Measurements from ENCODE around the gene SULF2.
"Not testable (repeated sequence)": the region's sequence is repeated elsewhere in the genome, so short reads cannot be mapped to it uniquely, and the experiment has no call there.

The SULF2 gene

DNA sequence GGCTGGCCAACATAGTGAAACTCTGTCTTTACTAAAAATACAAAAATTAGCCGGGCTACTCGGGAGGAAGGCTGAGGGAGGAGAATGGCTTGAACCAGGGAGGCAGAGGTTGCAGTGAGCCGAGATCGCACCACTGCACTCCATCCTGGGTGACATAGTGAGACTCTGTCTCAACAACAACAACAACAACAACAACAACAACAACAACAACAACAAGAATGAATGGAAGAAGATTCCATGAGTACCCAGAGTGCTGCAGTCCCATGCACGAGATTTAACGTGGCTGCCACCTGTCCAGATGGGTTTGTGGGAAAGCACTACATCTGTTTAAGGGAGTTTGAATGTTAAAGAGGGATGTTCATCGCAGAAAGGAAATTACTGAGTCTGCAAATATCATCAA lies 19.7 kb upstream of the SULF2 start:
- DNase-seq (ENCODE audit: low spot score), result not testable (repeated sequence)

DNA sequence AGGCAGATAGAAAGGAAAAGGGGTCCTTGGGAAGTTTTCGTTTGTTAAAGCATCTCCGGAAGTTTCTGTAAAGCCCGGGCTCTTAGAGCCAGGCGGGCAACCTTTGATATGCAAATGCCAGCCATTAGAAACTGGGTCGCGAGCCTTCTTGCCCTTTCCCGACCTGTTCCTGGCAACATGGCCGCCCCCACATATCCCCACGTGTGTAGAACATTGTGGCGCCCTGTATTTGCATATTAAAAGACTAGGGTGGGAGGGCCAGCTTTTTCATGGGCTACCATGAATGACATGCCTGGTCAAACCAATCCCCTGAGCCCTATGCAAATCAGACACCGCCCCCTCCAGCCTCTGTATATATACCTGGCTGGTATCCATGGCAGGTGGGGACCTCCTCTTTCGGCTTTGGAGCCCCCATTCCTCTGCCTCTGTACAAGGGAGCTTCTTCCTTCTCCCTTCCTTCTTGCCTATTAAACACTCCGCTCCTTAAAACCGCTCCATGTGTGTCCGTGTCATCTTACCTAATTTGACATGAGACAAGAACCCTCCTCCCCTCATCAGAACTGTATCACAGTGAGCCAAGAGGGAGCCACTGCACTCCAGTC lies 19.0 kb upstream of the SULF2 start:
- DNase-seq (ENCODE audit: low spot score), result peak; percentile 44

DNA sequence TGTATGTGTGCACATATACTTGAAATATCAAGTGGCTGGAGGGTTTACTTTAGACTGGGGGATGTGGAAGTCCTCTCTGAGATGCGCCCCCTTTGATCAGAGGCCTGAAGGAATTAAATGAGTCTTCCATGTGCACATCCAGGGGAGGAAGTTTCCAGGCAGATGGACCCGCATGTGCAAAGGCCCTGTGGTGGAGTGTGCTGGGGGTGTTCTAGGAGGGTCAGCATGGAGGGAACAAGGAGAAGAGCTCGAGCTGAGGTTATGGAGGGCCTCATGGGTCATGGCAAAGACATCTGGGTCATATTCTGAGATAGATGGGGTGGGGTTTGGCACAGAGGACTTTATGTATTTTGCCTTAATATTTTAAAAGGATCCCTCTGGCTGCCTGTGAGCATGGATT lies 17.7 kb upstream of the SULF2 start:
- no peak for DNase-seq (ENCODE audit: low spot score)

DNA sequence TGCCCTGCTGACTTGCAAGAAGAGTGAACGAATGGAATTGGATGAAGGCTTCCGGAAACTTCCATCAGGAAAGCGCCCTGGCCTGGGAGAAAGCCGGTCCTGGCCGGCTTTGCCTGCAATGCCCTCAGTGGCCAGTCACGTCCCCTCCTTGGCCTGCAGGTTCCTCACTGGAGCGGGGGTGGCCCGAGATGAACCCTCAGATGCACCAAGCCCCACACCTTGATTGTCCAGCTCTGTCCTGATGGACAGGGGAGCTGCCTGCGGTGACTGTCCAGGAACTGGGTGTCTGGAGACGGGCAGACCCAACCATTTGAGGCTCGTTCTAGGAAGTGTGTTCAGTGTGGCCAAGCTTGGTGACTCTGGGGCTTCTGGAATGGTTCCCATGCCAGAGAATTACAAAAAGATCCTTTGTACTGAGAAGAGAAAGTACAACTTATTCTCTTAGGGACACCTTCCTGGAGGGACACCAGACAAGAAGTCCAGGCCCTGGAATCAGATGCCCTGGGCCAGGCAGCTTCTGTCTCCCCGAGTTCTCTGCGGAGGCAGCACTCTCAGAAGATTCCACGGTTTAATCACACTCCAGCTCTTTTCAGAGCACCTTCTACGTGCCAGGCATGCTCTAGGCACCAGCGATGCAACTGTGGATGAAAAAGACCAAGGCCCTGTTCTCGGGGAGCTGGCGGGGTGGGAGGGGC lies 17.1 kb upstream of the SULF2 start:
- no peak for DNase-seq (ENCODE audit: low spot score)

- no peak for DNase-seq (ENCODE audit: low spot score)
Observed at GRCh38 chr20:47801759-47802158, 16.5 kb upstream of the SULF2 start.

GRCh38 chr20:47801079-47801478 lies 15.8 kb upstream of the SULF2 start:
- DNase-seq (ENCODE audit: low spot score), result no peak

DNA sequence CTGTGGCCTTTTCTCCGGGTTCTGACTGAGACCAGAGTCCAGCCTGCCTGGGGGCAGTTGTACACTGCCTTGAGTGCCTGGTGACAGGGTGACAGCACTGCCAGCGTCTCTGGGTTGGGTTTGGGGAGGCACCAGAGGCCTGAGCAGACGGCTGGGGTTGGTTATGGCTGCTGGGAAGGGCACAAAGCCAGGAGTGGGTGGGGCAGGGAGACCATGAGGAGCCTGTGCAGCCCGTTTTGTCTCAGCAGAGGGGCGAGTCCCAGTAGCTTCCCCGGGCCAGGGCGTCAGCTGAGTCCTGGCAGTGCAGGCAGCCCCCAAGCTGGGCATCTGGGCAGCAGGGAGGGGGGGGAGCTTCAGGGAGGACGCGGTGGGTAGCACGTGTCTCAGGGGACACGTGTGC lies 15.3 kb upstream of the SULF2 start:
- DNase-seq (ENCODE audit: low spot score), result no peak

DNA sequence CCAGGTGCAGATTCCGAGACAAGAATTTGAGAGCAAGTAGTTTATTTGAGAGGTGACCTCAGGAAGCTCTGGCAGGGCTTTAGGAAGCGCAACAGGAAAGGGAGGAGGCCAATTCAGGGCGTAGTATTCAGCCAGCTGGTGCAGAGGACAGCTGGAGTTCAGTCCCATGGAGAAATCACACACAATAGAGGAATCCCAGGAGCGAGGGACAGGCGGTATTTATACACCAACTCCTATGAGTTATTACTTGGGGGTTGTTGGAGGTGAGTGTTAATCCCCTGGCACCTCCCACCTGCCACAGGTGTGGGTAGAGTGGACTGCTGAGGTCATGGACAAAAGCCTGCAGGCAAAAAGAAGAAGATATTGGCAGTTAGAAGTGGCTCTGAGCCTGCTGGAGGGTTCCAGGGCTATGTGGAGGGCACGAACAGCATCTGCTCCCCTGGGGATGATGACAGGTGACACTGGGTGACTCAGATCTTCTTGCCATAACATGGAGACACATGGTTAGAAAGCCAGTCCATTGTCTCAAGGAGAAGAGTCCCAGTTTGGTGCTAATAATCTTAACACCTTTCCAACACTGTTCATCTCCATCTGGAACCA lies 13.9 kb upstream of the SULF2 start:
- DNase-seq (ENCODE audit: low spot score), result no peak

DNA sequence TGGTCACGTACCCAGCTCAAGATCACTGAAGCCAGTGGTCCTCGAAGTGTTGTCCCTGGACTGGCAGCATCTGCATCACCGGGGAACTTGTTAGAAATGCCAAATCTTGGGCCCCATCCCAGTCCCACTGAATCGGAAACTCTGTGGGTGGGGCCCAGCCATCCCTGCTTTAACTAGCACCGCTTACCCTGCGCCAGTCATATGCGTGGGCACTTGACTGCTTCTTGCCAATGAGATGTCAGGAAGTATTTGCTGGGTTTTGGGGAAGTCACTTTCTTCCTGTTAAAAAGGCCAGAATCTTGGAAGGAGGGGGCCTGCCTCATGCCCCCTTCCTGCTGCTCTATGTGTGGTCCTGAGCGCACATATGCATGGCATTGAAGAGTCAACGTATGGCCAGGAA lies 11.7 kb upstream of the SULF2 start:
- DNase-seq (ENCODE audit: low spot score), result no peak

DNA sequence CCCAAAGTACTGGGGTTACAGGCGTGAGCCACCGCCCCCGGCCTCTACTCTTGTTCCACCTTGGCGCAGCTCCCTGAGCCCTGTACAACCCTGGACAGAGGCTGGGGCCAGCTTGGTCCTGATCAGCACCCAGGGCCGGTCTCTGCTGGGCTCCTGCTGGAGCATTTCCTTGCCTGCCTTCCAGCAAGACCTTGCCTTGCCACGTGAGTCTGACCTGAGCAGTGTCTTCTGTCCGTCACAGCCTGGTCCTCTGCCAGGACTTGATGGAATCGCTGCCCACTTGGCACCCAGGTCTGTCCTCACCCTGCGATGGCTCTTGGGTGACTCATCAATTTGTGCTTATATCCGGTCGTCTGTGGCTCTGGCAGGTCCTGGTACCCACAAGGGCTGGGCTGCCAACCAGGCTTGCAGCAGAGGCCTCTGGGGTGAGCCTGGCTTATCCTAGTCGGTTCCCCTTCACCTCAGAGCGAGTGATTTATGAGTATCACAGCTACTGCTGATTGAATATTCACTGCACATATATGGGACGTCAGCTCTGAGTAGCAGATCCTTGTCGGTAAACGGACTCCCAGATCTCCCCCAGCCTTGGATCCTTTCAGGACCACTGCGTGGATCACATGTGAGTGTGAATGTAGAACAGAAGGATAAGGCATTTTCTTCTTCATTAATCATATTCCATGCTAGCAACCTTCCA lies 10.1 kb upstream of the SULF2 start:
- DNase-seq (ENCODE audit: low spot score), result no peak

DNA sequence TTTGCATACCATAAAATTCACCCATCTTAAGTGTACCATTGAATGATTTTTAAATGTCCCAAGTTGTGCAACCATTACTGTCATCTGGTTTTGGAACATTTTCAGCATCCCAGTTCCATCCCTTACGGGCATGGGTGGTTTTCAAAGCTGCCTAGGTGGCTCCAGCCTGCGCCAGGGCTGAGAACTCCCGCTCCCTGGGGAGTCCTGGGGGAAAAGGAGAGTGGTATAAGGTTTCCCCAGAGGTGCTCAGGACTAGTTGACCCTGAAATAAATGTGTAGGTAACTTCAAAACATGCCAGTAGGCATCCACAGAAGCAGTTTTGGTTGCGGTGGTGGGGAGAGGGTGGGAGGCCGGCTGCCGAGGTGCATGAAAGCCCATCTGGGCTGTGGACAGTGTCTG lies 9.0 kb upstream of the SULF2 start:
- DNase-seq (ENCODE audit: low spot score), result not testable (repeated sequence)

- DNase-seq (ENCODE audit: low spot score), result peak; percentile 23
Observed at GRCh38 chr20:47792021-47792618, 6.8 kb upstream of the SULF2 start.

DNA sequence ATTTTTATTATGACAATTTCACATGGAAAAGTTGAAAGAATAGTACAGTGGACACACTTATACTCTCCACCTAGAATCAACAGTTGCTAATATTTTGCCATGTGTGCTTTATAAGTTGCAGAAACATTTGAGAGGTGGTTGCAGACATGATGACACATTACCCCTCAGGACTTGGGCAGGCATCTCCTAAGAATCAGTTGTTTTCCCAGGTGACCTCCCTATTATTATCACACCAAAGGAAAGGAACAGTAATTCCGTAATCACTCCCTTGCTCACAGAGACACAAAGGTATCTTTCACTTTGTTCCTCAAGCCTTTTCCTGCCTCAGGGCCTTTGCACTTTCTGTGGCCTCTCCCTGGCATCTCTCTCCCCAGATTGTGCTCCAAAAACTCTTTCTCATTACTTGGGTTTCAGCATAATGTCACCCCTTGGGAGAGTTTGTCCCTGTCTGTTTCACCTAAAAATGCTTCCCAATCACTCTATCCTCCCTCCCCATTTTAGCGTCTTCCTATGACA lies 5.9 kb upstream of the SULF2 start:
- no peak for DNase-seq (ENCODE audit: low spot score)

GRCh38 chr20:47790580-47790965 lies 5.3 kb upstream of the SULF2 start:
- no peak for DNase-seq (ENCODE audit: low spot score)

DNA sequence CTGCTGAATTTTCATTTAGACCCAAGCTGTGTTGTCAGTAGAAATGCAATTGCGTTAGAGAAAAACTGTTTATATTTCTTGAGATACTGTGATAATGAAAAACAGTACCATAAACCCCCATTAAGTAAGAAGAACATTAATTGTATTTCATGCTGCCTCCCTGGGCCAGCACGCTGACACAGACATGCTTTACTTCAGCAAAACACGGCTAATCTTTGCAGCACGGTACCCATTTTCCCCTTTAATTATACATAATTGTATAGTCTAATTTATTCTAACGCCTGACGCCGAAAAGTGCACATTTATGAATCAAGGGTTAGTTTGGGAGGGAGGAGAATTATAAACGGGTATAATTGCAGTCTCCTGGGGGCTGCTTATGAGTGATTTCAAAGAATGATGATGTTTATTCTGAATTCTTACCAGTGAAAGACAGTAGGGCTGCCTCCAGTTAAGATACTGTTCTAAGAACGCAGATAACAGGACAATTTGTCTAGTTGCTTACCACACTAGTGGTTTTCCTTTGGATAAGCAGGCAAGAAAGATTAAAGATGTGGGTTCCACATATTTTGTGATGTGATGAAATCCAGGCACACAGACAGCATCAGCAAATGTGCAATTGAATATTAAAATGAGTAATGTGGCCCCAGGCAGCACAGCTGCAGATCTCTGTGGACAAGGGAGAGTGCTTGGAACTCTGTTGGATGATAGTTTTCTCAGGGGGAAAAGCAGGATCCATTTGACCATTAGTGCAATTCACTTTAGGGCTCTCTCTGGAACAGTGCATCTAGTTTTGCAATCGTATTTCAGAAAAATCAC lies 4.7 kb upstream of the SULF2 start:
- no peak for DNase-seq (ENCODE audit: low spot score)

- DNase-seq (ENCODE audit: low spot score), result no peak
Observed at GRCh38 chr20:47789081-47789763, 3.9 kb upstream of the SULF2 start.

- DNase-seq (ENCODE audit: low spot score), result no peak
Observed at GRCh38 chr20:47788741-47789080, 3.4 kb upstream of the SULF2 start.

- no peak for DNase-seq (ENCODE audit: low spot score)
Observed at GRCh38 chr20:47786765-47787107, 1.5 kb upstream of the SULF2 start.

GRCh38 chr20:47785854-47786764 lies 828 bp upstream of the SULF2 start:
- peak; percentile 69 for DNase-seq (ENCODE audit: low spot score)
